OCI-LY1 (cell line): ENCODE data around the gene NDUFAB1.

Experiments
- EZH2 ChIP-seq: fragments of 200-600 bp; sonication (generic), shearing (Covaris generic); IDR thresholded peaks from 2 replicates; pipeline ENCODE4 v1.8.0; 2017; ENCODE audit warnings: borderline replicate concordance, mixed run types, mild to moderate bottlenecking, antibody characterized with exemption, low read length, moderate library complexity, mixed read lengths
- TF ChIP-seq, protein P1 (sequence below): fragments of 200-600 bp; sonication (generic), shearing (Covaris generic); IDR thresholded peaks from 2 replicates; pipeline ENCODE4 v1.5.1; 2017; ENCODE audit warnings: mild to moderate bottlenecking, antibody characterized with exemption, low read length, moderate library complexity, mixed read lengths

DNA sequence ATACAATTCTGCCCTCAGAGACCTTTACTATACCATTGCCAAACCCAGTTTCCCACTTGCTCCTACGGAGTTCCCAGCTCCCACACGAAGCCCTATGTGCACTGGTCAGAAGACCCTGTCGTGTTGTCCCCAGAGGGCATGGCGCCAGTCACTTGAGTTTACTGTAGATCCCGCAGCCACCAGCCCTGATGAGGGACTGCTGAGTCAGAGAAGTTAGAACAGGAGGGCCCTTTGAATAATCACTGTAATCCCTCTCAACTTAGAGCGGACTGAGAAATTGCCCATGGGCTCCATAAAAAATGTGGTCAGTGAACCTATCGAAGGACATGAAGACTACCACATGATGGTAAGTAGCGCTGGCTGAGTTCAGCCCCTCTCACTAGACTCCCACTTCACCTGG is 29.4 kb downstream of the NDUFAB1 start:
- no peak for TF ChIP-seq EZH2
- TF ChIP-seq, protein P1, sequence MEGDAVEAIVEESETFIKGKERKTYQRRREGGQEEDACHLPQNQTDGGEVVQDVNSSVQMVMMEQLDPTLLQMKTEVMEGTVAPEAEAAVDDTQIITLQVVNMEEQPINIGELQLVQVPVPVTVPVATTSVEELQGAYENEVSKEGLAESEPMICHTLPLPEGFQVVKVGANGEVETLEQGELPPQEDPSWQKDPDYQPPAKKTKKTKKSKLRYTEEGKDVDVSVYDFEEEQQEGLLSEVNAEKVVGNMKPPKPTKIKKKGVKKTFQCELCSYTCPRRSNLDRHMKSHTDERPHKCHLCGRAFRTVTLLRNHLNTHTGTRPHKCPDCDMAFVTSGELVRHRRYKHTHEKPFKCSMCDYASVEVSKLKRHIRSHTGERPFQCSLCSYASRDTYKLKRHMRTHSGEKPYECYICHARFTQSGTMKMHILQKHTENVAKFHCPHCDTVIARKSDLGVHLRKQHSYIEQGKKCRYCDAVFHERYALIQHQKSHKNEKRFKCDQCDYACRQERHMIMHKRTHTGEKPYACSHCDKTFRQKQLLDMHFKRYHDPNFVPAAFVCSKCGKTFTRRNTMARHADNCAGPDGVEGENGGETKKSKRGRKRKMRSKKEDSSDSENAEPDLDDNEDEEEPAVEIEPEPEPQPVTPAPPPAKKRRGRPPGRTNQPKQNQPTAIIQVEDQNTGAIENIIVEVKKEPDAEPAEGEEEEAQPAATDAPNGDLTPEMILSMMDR, result no peak
